Spleen (tissue), 11 donors: ENCODE results near the gene ZBTB48. TPM values are rescaled to one million over a fixed set of nuclear protein-coding genes. Genes with fewer than 3 reads are reported as not detected.
"Not testable (repeated sequence)": the region's sequence is repeated elsewhere in the genome, so short reads cannot be mapped to it uniquely, and the experiment has no call there.

Experiments
- DNase-seq: peaks from one replicate; pipeline ENCODE4 v3.0.0-alpha.2; 2020
- H3K27ac ChIP-seq, 8 donors: fragments of 200-600 bp; sonication (generic) in 7 of 8; 1 replicate in 4 of 8; 2 replicates in 4 of 8; pipeline versions ENCODE4 v1.5.0 to v1.8.0; 2016 to 2021; ENCODE audit warnings: inconsistent platforms in 4 of 8, mild to moderate bottlenecking in 4 of 8, moderate library complexity in 1 of 8
- H3K27me3 ChIP-seq, 7 donors: fragments of 200-600 bp; sonication (generic) in 6 of 7; replicated peaks in 1 of 7; 1 replicate in 4 of 7; 2 replicates in 3 of 7; pipeline versions ENCODE4 v1.5.0 to v1.8.0; 2016 to 2021; ENCODE audit warnings: inconsistent platforms in 3 of 7, mild to moderate bottlenecking in 1 of 7
- H3K36me3 ChIP-seq, 6 donors: fragments of 200-600 bp; sonication (generic) in 5 of 6; 1 replicate in 4 of 6; 2 replicates in 2 of 6; pipeline versions ENCODE4 v1.5.0 to v1.8.0; 2016 to 2021; ENCODE audit warnings: inconsistent platforms in 2 of 6
- H3K4me1 ChIP-seq, 6 donors: fragments of 200-600 bp; sonication (generic) in 5 of 6; 1 replicate in 3 of 6; 2 replicates in 3 of 6; pipeline versions ENCODE4 v1.5.0 to v1.8.0; 2016 to 2021; ENCODE audit warnings: inconsistent platforms in 3 of 6
- H3K4me3 ChIP-seq, 8 donors: fragments of 200-600 bp; sonication (generic) in 7 of 8; 1 replicate in 4 of 8; 2 replicates in 4 of 8; pipeline versions ENCODE4 v1.5.0 to v1.8.0; 2016 to 2021; ENCODE audit warnings: inconsistent platforms in 4 of 8, mild to moderate bottlenecking in 4 of 8, moderate library complexity in 2 of 8
- H3K9me3 ChIP-seq, 8 donors: fragments of 200-600 bp; sonication (generic) in 7 of 8; 1 replicate in 4 of 8; 2 replicates in 4 of 8; pipeline versions ENCODE4 v1.5.0 to v1.8.0; 2016 to 2021; ENCODE audit warnings: inconsistent platforms in 4 of 8
- CTCF ChIP-seq, 11 experiments: fragments of 200-600 bp in 7 of 11; fragments of 450-650 bp in 4 of 11; sonication (generic) in 4 of 11; IDR thresholded peaks in 8 of 11; conservative IDR thresholded peaks in 3 of 11; 1 replicate in 7 of 11; 2 replicates in 4 of 11; pipeline versions ENCODE4 v1.4.0 to v1.8.0; 2016 to 2021; ENCODE audit warnings: antibody characterized with exemption in 11 of 11, inconsistent platforms in 4 of 11, mild to moderate bottlenecking in 1 of 11
- POLR2A ChIP-seq, 3 donors: fragments of 450-650 bp; IDR thresholded peaks; one replicate each; pipeline ENCODE4 v1.5.1; 2017; ENCODE audit warnings: antibody characterized with exemption in 3 of 3, mild to moderate bottlenecking in 1 of 3
- POLR2AphosphoS5 ChIP-seq, 3 donors: sonication (generic); formaldehyde crosslinking; IDR thresholded peaks; one replicate each; pipeline ENCODE4 v1.5.1; 2017; ENCODE audit warnings: antibody characterized with exemption in 3 of 3
- WGBS, 5 donors: extraction: QIAGEN DNeasy Blood & Tissue Kit in 3 of 5; methylation state at CpG; one replicate each; pipeline versions ENCODE4 v1.1.5 to v1.1.7; 2013 to 2018; 5-methylcytosine and 5-hydroxymethylcytosine counted together
- intact Hi-C: fragments of 100-400 bp; cut with DNase I; formaldehyde crosslinking; loops from one replicate; pipeline ENCODE4 v1.15.0; 2023; ENCODE audit warnings: low total_unique reads
- polyA plus RNA-seq, 3 donors: library from polyadenylated mRNA; stranded (reverse); fragments of 200-250 nt; gene quantifications; one replicate each; pipeline ENCODE4 v1.2.1, GENCODE V29; 2013
- total RNA-seq, 7 donors: library from RNA; depleted of rRNA in 3 of 7; stranded (reverse); fragments of >200 nt in 3 of 7; fragmentation: NEBNext Ultra II Directional in 4 of 7; extraction: Animal tissue kit (Norgen Biotek cat#: 25700) in 4 of 7; gene quantifications; one replicate each; pipeline versions ENCODE4 v1.1.0 to v1.2.1, GENCODE V29; 2016 to 2021
- donor health status: healthy with polysubstance abuse.
- donor health status: DM: no; HTN: no; CAD: no; lungs with moderate emphysema.
- donor health status: DM: no; HTN: no; CAD: no.
- donor health status: Bipolar disorder and iron deficiency.
- donor health status: healthy.
- donor health status: DM: no; HTN: no; CAD: no.
- donor health status: DM: yes; HTN: yes; CAD: no.

The ZBTB48 gene
- total and polyA plus RNA-seq, 10 donors: 23.5 to 131 (median 52.2) TPM

- Histone ChIP-seq H3K9me3 (no peaks in the 10 kb centered on the region), H3K36me3 (peaks cover 4 to 52% (median 45%) of the 10 kb centered on the region in 6 donors), H3K4me1 (peaks cover 26 to 91% (median 67%) of the 10 kb centered on the region in 6 donors), H3K27ac (peak overlapping the region; percentile 51 to 99 (median 98)), H3K27me3 (no peaks in the 10 kb centered on the region), H3K4me3 (peak overlapping the region; percentile 90 to 100 (median 99))
- TF ChIP-seq CTCF (IDR thresholded peaks at IDR 0.05 in 8 of 11, conservative IDR thresholded peaks at IDR 0.05 in 3 of 11) (no peak), POLR2AphosphoS5 (IDR thresholded peaks at IDR 0.05) (peak in 2 of 3 donors; percentile 22 to 76), POLR2A (IDR thresholded peaks at IDR 0.05) (no peak)
- 59 to 66% (median 63%) methylated on average over 16 to 31 of the region's 31 CpGs for WGBS, 5 donors
- intact Hi-C loops: no loop called here
- peak; percentile 87 for DNase-seq
These were observed 19.6 kb downstream of the ZBTB48 start for GRCh38 chr1:6599141-6599975.

GRCh38 chr1:6599991-6600390 is 20.2 kb downstream of the ZBTB48 start:
- Histone ChIP-seq H3K4me1 (peaks cover 26 to 90% (median 70%) of the 10 kb centered on the region in 6 donors), H3K4me3 (peak overlapping the region; percentile 90 to 100 (median 99)), H3K27ac (peak overlapping the region; percentile 51 to 99 (median 98)), H3K36me3 (peaks cover 4 to 45% (median 39%) of the 10 kb centered on the region in 6 donors)
- intact Hi-C loops, H3K27me3 ChIP-seq, DNase-seq, H3K9me3 ChIP-seq: not testable (repeated sequence)
- WGBS, 5 donors: 28 to 45% (median 40%) methylated on average over 8 of the region's 8 CpGs

- peaks cover 26 to 85% (median 68%) of the 10 kb centered on the region in 6 donors for H3K4me1 ChIP-seq
- TF ChIP-seq POLR2A (IDR thresholded peaks at IDR 0.05): no peak
- TF ChIP-seq POLR2AphosphoS5 (IDR thresholded peaks at IDR 0.05): peak in 1 of 3 donors; percentile 47
- no peak for TF ChIP-seq CTCF (IDR thresholded peaks at IDR 0.05 in 8 of 11, conservative IDR thresholded peaks at IDR 0.05 in 3 of 11)
- peaks cover 4 to 40% (median 34%) of the 10 kb centered on the region in 6 donors for H3K36me3 ChIP-seq
- H3K9me3 ChIP-seq: no peaks in the 10 kb centered on the region
- H3K27ac ChIP-seq: peak overlapping the region; percentile 51 to 99 (median 98)
- intact Hi-C loops: no loop called here
- 13 to 16% (median 14%) methylated on average over 10 of the region's 10 CpGs for WGBS, 5 donors
- peak overlapping the region; percentile 90 to 100 (median 99) for H3K4me3 ChIP-seq
- no peaks in the 10 kb centered on the region for H3K27me3 ChIP-seq
- no peak for DNase-seq
These were observed 20.7 kb downstream of the ZBTB48 start for GRCh38 chr1:6600410-6601048.

- H3K27me3 ChIP-seq: no peaks in the 10 kb centered on the region
- H3K9me3 ChIP-seq: no peaks in the 10 kb centered on the region
- H3K36me3 ChIP-seq: peaks cover 4 to 32% (median 26%) of the 10 kb centered on the region in 6 donors
- peak overlapping the region; percentile 90 to 100 (median 99) for H3K4me3 ChIP-seq
- H3K4me1 ChIP-seq: peaks cover 26 to 77% (median 64%) of the 10 kb centered on the region in 6 donors
- peak overlapping the region; percentile 97 to 99 (median 99) for H3K27ac ChIP-seq
- 0 to 1% (median 0%) methylated on average over 22 to 40 of the region's 40 CpGs for WGBS, 5 donors
- DNase-seq: peak; percentile 91
- intact Hi-C loops: no loop called here
- TF ChIP-seq CTCF (IDR thresholded peaks at IDR 0.05 in 8 of 11, conservative IDR thresholded peaks at IDR 0.05 in 3 of 11) (no peak), POLR2AphosphoS5 (IDR thresholded peaks at IDR 0.05) (peak; percentile 27 to 74 (median 72))
These were observed 21.5 kb downstream of the ZBTB48 start for GRCh38 chr1:6601049-6601922.
